Smooth muscle cell (in vitro differentiated cells): ENCODE results near the gene GOLT1A. TPM values are rescaled to one million over a fixed set of nuclear protein-coding genes. Genes with fewer than 3 reads are reported as not detected.

Source experiments
- DNase-seq: peaks from one replicate; lab custom pipeline; 2025; ENCODE audit not compliant: unreplicated experiment; lab: John Stamatoyannopoulos, UW
- H2AFZ ChIP-seq: fragments of 200-600 bp; sonication (generic); 2 replicates; pipeline ENCODE4 v1.6.0; 2016; ENCODE audit warnings: antibody characterized with exemption, low read depth, mild to moderate bottlenecking
- H3F3A ChIP-seq: fragments of 200-600 bp; sonication (generic); 2 replicates; pipeline ENCODE4 v1.6.0; 2017; ENCODE audit warnings: antibody characterized with exemption, low read depth
- H3K27ac ChIP-seq: fragments of 200-600 bp; sonication (generic); 2 replicates; pipeline ENCODE4 v1.5.1; 2016; ENCODE audit warnings: low read depth, mild to moderate bottlenecking
- H3K27me3 ChIP-seq: fragments of 200-600 bp; sonication (generic); 2 replicates; pipeline ENCODE4 v1.6.1; 2016; ENCODE audit warnings: low read depth, mild to moderate bottlenecking
- H3K36me3 ChIP-seq: fragments of 200-600 bp; sonication (generic); 2 replicates; pipeline ENCODE4 v1.5.1; 2016; ENCODE audit warnings: low read depth
- H3K4me1 ChIP-seq: fragments of 200-600 bp; sonication (generic); 2 replicates; pipeline ENCODE4 v1.5.1; 2016; ENCODE audit warnings: low read depth
- H3K4me2 ChIP-seq: fragments of 200-600 bp; sonication (generic); 2 replicates; pipeline ENCODE4 v1.6.0; 2016; ENCODE audit warnings: mild to moderate bottlenecking
- H3K4me3 ChIP-seq: fragments of 200-600 bp; sonication (generic); 2 replicates; pipeline ENCODE4 v1.5.1; 2016; ENCODE audit warnings: mild to moderate bottlenecking
- H3K79me2 ChIP-seq: fragments of 200-600 bp; sonication (generic); 2 replicates; pipeline ENCODE4 v1.6.0; 2016; ENCODE audit warnings: low read depth, mild to moderate bottlenecking
- H3K9ac ChIP-seq: fragments of 200-600 bp; sonication (generic); 2 replicates; pipeline ENCODE4 v1.6.0; 2016; ENCODE audit warnings: low read depth
- H3K9me3 ChIP-seq: fragments of 200-600 bp; sonication (generic); replicated peaks from 2 replicates; pipeline ENCODE4 v1.5.1; 2016; ENCODE audit warnings: low read depth
- H4K20me1 ChIP-seq: fragments of 200-600 bp; sonication (generic); 2 replicates; pipeline ENCODE4 v1.6.0; 2016; ENCODE audit warnings: low read depth
- WGBS: methylation state at CpG from one replicate; pipeline ENCODE4 v1.1.7; 2016; ENCODE audit warnings: low lambda C conversion rate; 5-methylcytosine and 5-hydroxymethylcytosine counted together
- polyA plus RNA-seq: library from polyadenylated mRNA; unstranded; fragments of >200 nt; fragmentation: Nextera tagmentation; extraction: Ambion mirVana; gene quantifications from 2 replicates; pipeline ENCODE4 v1.2.1, GENCODE V29; 2016
- total RNA-seq: library from RNA; depleted of rRNA; stranded (reverse); fragments of >200 nt; gene quantifications from 2 replicates; pipeline ENCODE4 v1.2.3, GENCODE V29; 2014
- TF ChIP-seq, protein P1 (sequence below): fragments of 200-600 bp; sonication (generic); IDR thresholded peaks from 2 replicates; pipeline ENCODE4 v1.5.1; 2017; ENCODE audit warnings: borderline replicate concordance, mild to moderate bottlenecking, antibody characterized with exemption; ENCODE audit not compliant: insufficient read depth, poor library complexity, severe bottlenecking

The GOLT1A gene
- total and polyA plus RNA-seq, 2 experiments from 2014 or later, result 0.54 TPM; not detected in 1

DNA sequence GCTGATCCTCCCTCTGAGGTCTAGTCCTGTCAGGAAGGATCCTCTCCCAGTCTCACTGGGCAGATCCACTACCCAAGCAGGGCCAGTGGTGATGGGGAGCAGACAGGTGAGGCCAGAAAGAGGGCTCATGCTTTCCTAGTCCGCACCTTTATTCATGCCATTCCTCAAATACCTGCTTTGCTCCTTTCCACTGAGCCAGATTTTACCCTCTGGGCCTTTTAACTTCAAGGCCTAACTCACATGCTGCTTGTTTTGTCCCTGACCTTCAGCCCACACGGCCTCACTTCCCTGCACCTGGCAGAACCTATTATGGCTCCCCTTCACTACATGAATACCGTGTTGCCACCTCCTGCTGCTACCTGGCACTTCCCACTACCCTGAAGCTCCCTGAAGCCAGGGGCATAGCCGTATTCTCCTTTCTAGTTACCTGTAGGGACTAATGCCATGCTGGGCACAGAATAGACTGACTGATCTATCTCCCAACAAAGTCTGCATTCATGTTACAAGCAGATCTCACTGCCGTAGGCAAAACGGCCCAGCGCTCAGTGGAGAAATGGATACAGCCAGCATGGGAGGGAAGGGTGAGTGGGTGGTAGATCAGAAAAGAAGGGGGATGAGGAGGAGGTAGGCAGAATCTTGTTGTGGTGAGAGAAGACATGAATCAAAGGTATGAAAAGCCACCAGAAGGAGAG, 36.1 kb upstream of the GOLT1A start:
- 74% methylated on average over 7 of the region's 7 CpGs for WGBS
- Histone ChIP-seq H3K27ac (no peak overlapping the region), H3K9me3 (no peaks in the 10 kb centered on the region), H3K4me2 (no peak overlapping the region), H3K4me3 (no peak overlapping the region), H3K36me3 (no peaks in the 10 kb centered on the region), H3K79me2 (no peaks in the 10 kb centered on the region), H4K20me1 (no peaks in the 10 kb centered on the region), H3K9ac (no peak overlapping the region), H3F3A (no peaks in the 10 kb centered on the region), H2AFZ (no peak overlapping the region), H3K27me3 (no peaks in the 10 kb centered on the region), H3K4me1 (peaks cover 2% of the 10 kb centered on the region)
- no peak for DNase-seq
- TF ChIP-seq, protein P1, sequence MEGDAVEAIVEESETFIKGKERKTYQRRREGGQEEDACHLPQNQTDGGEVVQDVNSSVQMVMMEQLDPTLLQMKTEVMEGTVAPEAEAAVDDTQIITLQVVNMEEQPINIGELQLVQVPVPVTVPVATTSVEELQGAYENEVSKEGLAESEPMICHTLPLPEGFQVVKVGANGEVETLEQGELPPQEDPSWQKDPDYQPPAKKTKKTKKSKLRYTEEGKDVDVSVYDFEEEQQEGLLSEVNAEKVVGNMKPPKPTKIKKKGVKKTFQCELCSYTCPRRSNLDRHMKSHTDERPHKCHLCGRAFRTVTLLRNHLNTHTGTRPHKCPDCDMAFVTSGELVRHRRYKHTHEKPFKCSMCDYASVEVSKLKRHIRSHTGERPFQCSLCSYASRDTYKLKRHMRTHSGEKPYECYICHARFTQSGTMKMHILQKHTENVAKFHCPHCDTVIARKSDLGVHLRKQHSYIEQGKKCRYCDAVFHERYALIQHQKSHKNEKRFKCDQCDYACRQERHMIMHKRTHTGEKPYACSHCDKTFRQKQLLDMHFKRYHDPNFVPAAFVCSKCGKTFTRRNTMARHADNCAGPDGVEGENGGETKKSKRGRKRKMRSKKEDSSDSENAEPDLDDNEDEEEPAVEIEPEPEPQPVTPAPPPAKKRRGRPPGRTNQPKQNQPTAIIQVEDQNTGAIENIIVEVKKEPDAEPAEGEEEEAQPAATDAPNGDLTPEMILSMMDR, result no peak

DNA sequence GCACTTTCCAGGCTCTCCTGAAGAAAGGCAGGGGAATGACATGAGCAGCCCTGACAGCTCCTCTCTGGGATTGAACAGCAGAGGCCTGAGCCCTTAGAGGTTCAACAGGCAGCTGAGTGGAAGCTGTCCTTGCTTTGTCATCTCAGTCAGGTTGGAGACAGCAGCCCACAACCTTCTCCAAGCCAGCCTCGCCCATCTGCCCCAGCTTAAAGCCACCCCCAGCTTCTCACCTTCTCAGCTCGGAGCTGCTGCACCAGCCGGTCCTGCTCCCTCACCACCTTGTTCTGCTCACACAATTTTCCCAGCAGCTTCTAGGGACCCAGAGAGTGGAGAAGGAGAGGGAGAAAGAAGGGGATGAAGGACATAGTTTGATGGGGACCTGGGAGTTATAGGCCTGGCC, 35.2 kb upstream of the GOLT1A start:
- TF ChIP-seq, protein P1, result no peak
- no peaks in the 10 kb centered on the region for H3K27me3 ChIP-seq
- no peak overlapping the region for H3K4me3 ChIP-seq
- no peaks in the 10 kb centered on the region for H3K79me2 ChIP-seq
- no peaks in the 10 kb centered on the region for H4K20me1 ChIP-seq
- H2AFZ ChIP-seq, result no peak overlapping the region
- no peaks in the 10 kb centered on the region for H3K36me3 ChIP-seq
- no peaks in the 10 kb centered on the region for H3K9me3 ChIP-seq
- no peak for DNase-seq
- no peak overlapping the region for H3K9ac ChIP-seq
- WGBS, result 88% methylated on average over 3 of the region's 3 CpGs
- no peaks in the 10 kb centered on the region for H3K4me1 ChIP-seq
- H3F3A ChIP-seq, result no peaks in the 10 kb centered on the region
- H3K4me2 ChIP-seq, result no peak overlapping the region
- no peak overlapping the region for H3K27ac ChIP-seq

DNA sequence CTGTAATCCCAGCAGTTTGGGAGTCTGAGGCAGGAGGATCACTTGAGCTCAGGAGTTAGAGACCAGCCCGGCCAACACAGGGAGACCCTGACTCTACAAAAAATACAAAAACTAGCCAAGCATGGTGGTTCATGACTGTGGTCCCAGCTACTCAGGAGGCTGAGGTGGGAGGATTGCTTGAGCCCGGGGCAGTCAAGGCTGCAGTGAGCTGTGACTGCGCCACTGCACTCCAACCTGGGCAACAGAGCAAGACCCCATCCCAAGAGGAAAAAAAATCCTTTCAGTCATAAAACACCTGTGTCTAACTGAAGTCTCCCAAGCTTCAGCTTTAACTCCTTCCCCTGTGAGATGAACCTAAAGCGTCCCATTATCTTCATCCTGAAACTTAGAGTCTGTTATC, 33.1 kb upstream of the GOLT1A start:
- no peak overlapping the region for H3K4me2 ChIP-seq
- no peaks in the 10 kb centered on the region for H3K27me3 ChIP-seq
- no peaks in the 10 kb centered on the region for H4K20me1 ChIP-seq
- H3K9me3 ChIP-seq, result no peaks in the 10 kb centered on the region
- H3K79me2 ChIP-seq, result no peaks in the 10 kb centered on the region
- no peak for DNase-seq
- H3K4me3 ChIP-seq, result no peak overlapping the region
- TF ChIP-seq, protein P1, result no peak
- H3K36me3 ChIP-seq, result no peaks in the 10 kb centered on the region
- no peaks in the 10 kb centered on the region for H3K4me1 ChIP-seq
- no peaks in the 10 kb centered on the region for H3F3A ChIP-seq
- 81% methylated on average over 4 of the region's 4 CpGs for WGBS
- H3K9ac ChIP-seq, result no peak overlapping the region
- no peak overlapping the region for H2AFZ ChIP-seq
- H3K27ac ChIP-seq, result no peak overlapping the region

DNA sequence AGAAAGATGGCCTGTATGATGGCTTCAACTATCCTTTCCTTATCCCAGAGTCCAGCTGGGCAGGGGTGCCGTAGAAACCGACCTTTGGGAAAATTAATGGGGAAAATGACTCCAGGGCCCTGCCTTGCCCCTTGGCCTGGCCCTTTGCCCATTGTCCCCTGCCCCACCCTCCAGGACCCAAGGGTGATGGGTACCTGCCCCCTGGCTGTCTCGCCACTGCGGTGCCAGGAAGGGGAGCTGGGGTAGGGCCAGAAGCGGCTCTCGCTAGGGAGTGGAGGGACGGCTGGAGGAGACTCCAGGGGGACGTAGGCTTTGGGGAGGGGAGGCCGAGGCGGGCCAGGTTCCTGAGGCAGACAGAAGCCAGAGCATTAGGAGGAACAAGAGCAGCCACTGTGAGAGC, 29.1 kb upstream of the GOLT1A start:
- no peak overlapping the region for H2AFZ ChIP-seq

More for the DNA sequence above, 29.1 kb upstream of the GOLT1A start:
- H3K27ac ChIP-seq, result no peak overlapping the region
- no peaks in the 10 kb centered on the region for H3K36me3 ChIP-seq
- H3K9me3 ChIP-seq, result no peaks in the 10 kb centered on the region
- no peaks in the 10 kb centered on the region for H4K20me1 ChIP-seq
- H3K4me2 ChIP-seq, result no peak overlapping the region
- no peaks in the 10 kb centered on the region for H3K4me1 ChIP-seq
- DNase-seq, result no peak
- H3K79me2 ChIP-seq, result no peaks in the 10 kb centered on the region
- no peak overlapping the region for H3K4me3 ChIP-seq
- no peaks in the 10 kb centered on the region for H3K27me3 ChIP-seq
- 99% methylated on average over 7 of the region's 10 CpGs for WGBS
- no peaks in the 10 kb centered on the region for H3F3A ChIP-seq
- no peak overlapping the region for H3K9ac ChIP-seq
- TF ChIP-seq, protein P1, result no peak
